ENCODE data around the gene TPM1.

The TPM1 gene

DNA sequence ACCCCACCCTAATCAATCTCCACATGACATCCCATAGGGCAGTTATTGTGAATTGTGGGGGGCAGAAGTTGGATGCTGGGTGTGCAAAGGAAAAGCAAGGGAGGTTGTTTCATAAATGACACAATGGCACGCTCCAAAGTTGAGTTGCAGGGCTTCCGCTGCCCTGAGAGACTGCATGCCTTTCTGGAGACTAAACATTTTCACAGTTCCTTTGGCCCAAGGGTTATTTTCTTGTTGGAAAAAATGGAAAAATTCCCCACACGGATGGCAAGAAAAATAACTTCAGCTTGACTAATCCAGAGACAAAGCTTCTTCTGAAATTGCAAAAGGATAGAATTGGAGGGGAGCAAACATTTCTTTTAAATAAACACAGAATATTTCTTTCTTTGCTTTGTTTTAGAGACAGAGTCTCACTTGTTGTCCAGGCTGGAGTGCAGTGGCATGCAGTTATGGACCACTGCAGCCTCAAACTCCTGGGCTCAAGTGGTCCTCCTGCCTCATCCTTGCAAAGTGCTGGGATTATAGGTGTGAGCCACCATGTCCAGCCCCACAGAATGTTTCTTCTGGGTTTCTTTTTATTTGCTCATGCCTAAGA lies 19.1 kb upstream of the TPM1 start:
- peak; percentile 73 for DNase-seq (ENCODE audit: low read depth)
- H3K4me3 ChIP-seq (replicated peaks; ENCODE audit: low read depth, low read length), result no peak overlapping the region
- TF ChIP-seq, protein P1, sequence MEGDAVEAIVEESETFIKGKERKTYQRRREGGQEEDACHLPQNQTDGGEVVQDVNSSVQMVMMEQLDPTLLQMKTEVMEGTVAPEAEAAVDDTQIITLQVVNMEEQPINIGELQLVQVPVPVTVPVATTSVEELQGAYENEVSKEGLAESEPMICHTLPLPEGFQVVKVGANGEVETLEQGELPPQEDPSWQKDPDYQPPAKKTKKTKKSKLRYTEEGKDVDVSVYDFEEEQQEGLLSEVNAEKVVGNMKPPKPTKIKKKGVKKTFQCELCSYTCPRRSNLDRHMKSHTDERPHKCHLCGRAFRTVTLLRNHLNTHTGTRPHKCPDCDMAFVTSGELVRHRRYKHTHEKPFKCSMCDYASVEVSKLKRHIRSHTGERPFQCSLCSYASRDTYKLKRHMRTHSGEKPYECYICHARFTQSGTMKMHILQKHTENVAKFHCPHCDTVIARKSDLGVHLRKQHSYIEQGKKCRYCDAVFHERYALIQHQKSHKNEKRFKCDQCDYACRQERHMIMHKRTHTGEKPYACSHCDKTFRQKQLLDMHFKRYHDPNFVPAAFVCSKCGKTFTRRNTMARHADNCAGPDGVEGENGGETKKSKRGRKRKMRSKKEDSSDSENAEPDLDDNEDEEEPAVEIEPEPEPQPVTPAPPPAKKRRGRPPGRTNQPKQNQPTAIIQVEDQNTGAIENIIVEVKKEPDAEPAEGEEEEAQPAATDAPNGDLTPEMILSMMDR (IDR thresholded peaks at IDR 0.05; ENCODE audit: low read length, missing control alignments), result no peak

DNA sequence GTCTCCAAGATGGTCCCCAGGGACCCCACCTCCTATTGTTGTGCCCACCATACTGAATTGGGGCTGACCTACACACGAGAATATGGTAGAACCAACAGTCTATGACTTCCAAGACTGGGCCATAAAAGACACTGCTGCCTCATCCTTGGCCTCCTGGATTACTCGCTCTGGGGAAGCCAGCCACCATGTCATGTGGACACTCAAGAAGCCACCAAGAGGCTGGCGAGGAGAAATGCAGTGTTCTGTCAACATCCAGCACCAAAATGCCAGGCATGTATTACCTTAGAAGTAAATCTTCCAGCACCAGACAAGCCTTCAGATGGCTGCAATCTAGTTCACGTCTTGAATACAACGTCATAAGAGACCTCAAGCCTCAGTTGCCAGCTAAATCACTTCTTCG lies 17.1 kb upstream of the TPM1 start:
- DNase-seq (ENCODE audit: low read depth), result no peak
- H3K4me3 ChIP-seq (replicated peaks; ENCODE audit: low read depth, low read length), result no peak overlapping the region
- TF ChIP-seq, protein P1 (IDR thresholded peaks at IDR 0.05; ENCODE audit: low read length, missing control alignments), result no peak

DNA sequence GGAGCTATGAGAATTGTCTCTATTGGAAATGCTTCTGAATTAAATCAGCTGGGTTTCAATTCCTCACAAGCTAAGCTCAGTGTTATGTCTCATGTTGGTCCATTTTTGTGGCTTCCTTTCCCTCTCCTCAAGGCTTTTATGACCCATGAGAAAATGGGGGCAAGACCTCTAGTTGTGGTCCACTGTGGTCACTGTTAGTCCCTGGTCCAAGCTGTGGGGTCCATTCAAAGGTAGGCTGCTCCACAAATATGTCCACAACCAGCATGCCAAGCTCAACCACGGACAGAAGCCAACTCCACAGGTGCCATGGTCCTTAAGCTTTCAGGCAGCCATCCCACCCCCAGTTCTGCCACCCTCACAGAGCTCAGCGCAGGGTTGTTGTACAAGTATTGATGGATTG lies 14.9 kb upstream of the TPM1 start:
- TF ChIP-seq, protein P1 (IDR thresholded peaks at IDR 0.05; ENCODE audit: low read length, missing control alignments), result no peak
- no peak overlapping the region for H3K4me3 ChIP-seq (replicated peaks; ENCODE audit: low read depth, low read length)
- DNase-seq (ENCODE audit: low read depth), result no peak

DNA sequence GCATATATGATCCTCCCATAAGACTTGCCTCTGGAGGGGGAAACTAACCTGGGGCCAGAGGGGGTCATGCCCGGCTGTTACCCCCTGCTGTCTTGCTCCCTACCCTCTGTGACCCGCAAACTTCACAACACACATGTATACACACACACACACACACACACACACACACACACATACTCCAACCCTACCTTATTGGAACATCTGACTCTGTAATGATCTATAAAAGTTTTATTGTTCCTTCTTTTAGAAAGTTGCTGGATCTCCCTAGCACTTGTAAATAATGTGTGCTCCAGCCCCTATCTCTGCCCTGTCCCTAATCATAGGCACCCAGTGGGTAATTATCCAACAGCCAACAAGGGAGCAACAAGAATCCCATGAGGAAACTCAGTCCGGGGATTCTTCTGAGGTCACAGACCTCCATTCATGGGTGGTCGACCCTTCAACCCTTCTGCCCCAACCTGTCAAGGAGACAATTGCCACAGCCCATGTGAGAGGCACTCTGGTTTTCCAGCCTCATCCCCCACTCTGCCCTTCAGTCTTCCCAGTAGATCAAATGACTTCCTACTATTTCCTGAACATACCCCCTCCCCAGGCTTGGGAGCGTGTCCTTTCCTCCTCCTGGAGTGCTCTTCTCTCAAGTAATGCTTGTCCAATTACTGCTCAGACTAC lies 14.0 kb upstream of the TPM1 start:
- H3K4me3 ChIP-seq (replicated peaks; ENCODE audit: low read depth, low read length), result no peak overlapping the region
- no peak for DNase-seq (ENCODE audit: low read depth)
- TF ChIP-seq, protein P1 (IDR thresholded peaks at IDR 0.05; ENCODE audit: low read length, missing control alignments), result no peak

DNA sequence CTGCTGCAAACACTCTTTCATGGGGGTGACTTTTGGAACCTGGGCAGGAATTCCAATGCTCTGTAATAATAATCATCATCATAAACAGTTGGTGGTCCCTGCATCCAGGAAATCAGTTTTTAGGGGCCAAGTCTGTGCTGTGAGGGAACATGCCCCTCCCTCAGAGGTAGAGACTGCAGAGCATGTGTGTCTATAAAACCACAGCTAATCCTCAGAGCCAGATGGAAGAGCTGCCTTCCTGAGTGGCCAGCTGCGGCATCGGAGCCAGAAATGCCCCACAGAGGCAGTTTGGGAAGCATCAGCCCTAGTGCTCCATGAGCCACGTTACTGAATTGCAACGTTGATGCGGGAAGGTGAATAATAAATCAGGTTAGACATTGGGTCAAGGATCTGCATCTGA lies 12.9 kb upstream of the TPM1 start:
- TF ChIP-seq, protein P1 (IDR thresholded peaks at IDR 0.05; ENCODE audit: low read length, missing control alignments), result no peak
- no peak overlapping the region for H3K4me3 ChIP-seq (replicated peaks; ENCODE audit: low read depth, low read length)
- no peak for DNase-seq (ENCODE audit: low read depth)

DNA sequence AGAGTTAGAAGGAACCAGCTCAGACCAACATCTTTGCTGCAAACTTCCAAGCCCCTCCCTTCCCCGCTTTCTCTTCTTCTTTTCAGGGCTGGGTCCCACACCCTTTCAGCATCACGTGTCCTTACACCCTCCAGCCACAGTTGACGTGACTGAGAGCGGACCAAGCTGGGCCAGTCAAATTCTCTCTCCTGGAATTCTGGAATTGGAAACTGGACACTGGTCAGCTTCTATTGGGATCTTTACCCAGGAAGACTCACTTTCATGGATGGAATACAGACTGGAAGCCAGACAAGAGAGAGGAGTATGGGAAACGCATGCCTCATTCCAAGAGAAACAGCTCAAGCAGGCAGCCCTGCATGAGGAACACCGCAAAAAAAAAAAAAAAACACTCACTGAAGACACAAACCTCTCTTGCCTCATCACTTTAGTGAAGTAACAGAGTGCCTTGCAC lies 12.4 kb upstream of the TPM1 start:
- no peak overlapping the region for H3K4me3 ChIP-seq (replicated peaks; ENCODE audit: low read depth, low read length)
- TF ChIP-seq, protein P1 (IDR thresholded peaks at IDR 0.05; ENCODE audit: low read length, missing control alignments), result no peak

DNA sequence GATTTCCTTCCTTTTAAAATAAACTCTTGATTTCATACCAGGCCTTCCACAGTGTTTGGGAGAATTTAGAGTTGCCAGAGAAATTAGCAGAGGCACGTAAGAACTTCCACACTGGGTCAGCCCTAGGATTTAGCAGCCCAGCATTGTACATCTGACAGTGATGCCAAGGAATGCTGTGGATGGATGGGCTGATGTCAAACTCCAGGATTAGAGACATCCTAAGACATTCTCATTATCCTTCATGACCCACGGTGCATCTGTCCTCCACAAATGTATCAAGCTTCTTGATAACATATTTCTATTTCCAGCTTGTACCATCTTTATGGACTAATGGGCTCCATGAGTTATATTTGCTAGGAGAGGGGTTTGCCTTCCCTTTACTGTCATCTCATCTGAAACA lies 8.0 kb upstream of the TPM1 start:
- TF ChIP-seq, protein P1 (IDR thresholded peaks at IDR 0.05; ENCODE audit: low read length, missing control alignments), result no peak
- no peak overlapping the region for H3K4me3 ChIP-seq (replicated peaks; ENCODE audit: low read depth, low read length)
- no peak for DNase-seq (ENCODE audit: low read depth)

More for the DNA sequence above, 12.4 kb upstream of the TPM1 start:
- DNase-seq (ENCODE audit: low read depth), result no peak

Measured in fibroblast of pulmonary artery (primary cell).